GM19455 (cell line): ENCODE data around the gene ADCY7.
"Not testable (repeated sequence)": the region's sequence is repeated elsewhere in the genome, so short reads cannot be mapped to it uniquely, and the experiment has no call there.

ENCODE experiments used
- ATAC-seq: cut with Tn5 transposase; IDR thresholded peaks from one replicate; pipeline ENCODE4 v1.9.1; 2021; ENCODE audit not compliant: unreplicated experiment

ADCY7 gene

GRCh38 chr16:50332599-50332998 is 66.2 kb downstream of the ADCY7 start:
- ATAC-seq, result no peak

DNA sequence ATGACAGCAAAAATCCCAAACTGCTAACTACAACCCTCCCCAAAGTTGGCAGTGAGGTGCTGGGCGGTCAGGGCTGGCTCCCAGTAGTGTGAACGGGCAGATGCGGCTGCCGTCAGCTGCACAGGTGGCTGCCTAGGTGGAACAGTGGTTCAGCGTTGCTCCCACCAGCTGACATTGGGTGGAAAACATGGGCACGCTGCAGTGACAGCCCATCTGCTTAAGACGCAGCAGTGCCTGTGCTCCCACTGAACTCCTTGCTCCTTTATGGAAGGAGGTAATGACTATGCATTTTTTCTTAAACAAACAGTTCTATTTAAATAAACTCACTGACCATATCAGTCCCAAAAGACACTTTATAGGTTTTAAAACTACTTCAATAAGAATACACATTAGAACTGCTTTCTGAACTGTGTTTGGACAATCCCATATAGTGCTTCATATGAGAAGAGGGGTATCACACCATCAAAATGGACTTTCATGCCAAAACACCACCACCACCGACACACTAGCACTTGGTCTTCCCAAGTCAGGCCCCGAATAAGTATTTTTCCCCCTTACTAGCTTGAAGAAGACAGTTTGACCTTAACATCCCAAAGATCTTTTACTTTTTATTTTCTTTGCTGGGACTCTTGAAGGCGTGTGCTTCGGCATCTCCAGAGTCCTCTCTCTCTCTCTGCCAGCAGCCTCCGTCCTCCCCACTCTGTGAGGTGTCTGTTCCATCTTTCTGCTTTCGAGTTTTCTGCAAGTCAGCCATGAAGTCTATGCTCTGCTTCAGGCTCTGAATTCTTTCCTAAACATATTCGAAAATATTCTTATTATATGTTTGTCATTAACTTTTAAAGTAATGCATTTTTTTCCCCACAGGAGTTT is 68.0 kb downstream of the ADCY7 start:
- ATAC-seq, result no peak

- peak; percentile 74 for ATAC-seq
These were observed 69.0 kb downstream of the ADCY7 start for GRCh38 chr16:50335196-50335958.

- ATAC-seq, result no peak
These were observed 70.5 kb downstream of the ADCY7 start for GRCh38 chr16:50336884-50337283.

GRCh38 chr16:50338371-50339231 is 72.2 kb downstream of the ADCY7 start:
- no peak for ATAC-seq

DNA sequence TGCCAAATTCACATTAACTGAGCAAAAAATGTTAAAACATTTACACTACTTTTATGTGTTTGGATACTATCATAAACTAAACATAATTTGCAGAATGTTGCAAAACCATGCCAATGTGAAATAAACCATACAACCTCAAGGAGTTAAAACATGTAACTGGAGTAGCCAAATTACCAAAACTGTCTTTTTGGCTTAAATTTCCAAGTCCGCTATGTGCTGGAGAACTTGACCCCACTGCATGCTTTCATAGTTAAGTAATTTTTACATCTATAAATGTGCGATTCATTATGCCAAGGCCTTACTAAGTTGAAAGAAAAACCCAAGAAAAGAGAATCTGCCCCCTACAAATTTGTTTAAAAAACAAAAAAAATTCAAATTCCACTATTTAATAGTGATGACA is 74.2 kb downstream of the ADCY7 start:
- ATAC-seq, result no peak

DNA sequence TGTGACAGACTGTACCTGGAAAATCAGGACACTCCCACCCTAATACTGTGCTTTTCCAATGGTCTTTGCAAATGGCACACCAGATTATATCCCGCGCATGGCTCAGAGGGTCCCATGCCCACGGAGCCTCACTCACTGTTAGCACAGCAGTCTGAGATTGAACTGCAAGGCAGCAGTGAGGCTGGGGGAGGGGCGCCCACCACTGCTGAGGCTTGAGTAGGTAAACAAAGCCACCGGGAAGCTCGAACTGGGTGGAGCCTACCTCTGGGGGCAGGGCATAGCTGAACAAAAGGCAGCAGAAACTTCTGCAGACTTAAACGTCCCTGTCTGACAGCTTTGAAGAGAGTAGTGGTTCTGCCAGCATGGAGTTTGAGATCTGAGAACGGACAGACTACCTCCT is 77.2 kb downstream of the ADCY7 start:
- ATAC-seq, result not testable (repeated sequence)

GRCh38 chr16:50345210-50345609 is 78.9 kb downstream of the ADCY7 start:
- ATAC-seq, result not testable (repeated sequence)

- ATAC-seq, result no peak
These were observed 84.8 kb downstream of the ADCY7 start for GRCh38 chr16:50351116-50351515.

- no peak for ATAC-seq
These were observed 85.6 kb downstream of the ADCY7 start for GRCh38 chr16:50351952-50352351.

DNA sequence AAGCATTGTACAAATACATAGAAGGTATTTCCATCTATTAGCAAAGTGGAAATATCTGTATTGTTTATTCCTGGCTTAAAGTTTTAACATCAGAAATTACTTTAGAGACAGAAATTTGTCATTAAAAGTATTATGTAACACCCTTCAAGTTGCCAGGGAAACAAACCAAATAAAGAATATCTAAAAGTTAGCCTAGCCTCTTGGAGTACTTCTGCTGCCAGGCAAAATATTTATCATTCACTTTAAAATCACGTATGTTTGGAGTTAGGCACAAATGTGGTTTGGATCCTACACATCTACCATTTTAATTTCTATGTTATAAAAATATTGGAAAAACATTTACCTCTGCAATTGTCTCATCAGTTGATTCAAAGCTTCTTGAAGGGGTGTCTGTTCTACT is 87.7 kb downstream of the ADCY7 start:
- ATAC-seq, result no peak

DNA sequence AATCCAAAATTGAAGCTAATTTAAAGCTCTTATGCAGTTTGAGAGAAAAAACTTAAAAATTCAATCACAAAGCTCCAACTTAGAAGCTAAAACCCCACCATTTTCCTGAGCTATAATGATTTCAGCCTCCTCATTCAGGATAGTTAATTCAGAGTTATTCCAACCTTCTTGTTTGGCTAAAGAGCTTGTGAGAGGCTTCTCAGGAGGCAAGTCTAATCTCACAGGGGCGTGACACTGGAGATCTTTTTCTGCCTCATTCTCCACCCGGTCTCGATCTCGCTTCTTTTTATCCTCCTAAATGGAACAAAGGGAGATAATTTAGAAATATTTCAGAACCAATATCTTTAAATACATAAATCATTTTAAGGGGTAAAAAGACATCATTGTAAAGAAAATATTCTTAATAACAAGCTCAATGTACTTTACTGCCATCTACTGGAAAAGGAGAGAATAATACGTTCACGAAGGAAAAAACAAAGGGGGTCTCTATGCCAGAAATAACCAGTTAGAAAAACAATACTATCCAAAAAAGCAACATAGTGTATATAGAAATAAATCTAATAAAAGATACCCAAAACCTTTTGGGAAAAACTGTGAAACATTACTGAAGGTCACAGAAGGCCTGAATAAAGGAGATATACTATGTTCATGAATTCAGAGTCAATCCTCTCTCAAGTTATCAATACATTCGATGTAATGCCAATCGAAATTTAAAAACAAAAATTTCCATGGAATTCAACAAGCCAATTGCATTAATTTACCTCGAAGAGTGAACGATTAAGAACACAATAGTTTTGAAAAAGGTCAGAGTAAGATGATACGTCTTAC is 88.5 kb downstream of the ADCY7 start:
- ATAC-seq, result no peak

- no peak for ATAC-seq
These were observed 93.3 kb downstream of the ADCY7 start for GRCh38 chr16:50359626-50360025.

- ATAC-seq, result no peak
These were observed 93.9 kb downstream of the ADCY7 start for GRCh38 chr16:50360033-50360778.

GRCh38 chr16:50360779-50361178 is 94.4 kb downstream of the ADCY7 start:
- ATAC-seq, result no peak

- no peak for ATAC-seq
These were observed 97.3 kb downstream of the ADCY7 start for GRCh38 chr16:50363656-50364055.

- no peak for ATAC-seq
These were observed 99.6 kb downstream of the ADCY7 start for GRCh38 chr16:50365791-50366575.
